Testis (tissue), 3 donors: ENCODE data around the gene CCDC33. TPM values are rescaled to one million over a fixed set of nuclear protein-coding genes. Genes with fewer than 3 reads are reported as not detected.

Experiments
- DNase-seq: peaks from one replicate; pipeline ENCODE4 v3.0.0-alpha.2; 2019
- H3K27ac ChIP-seq, 2 donors: fragments of 200-600 bp; sonication (generic); one replicate each; pipeline ENCODE4 v1.5.1; 2019
- H3K27me3 ChIP-seq: fragments of 200-600 bp; sonication (generic); one replicate; pipeline ENCODE4 v1.5.1; 2019
- H3K36me3 ChIP-seq: fragments of 200-600 bp; sonication (generic); one replicate; pipeline ENCODE4 v1.5.1; 2017; ENCODE audit warnings: low read depth; ENCODE audit errors: missing control alignments
- H3K4me1 ChIP-seq: fragments of 200-600 bp; sonication (generic); one replicate; pipeline ENCODE4 v1.5.1; 2019
- H3K4me3 ChIP-seq, 2 donors: fragments of 200-600 bp; sonication (generic); one replicate each; pipeline ENCODE4 v1.5.1; 2017 to 2019
- H3K9me3 ChIP-seq: fragments of 200-600 bp; sonication (generic); one replicate; pipeline ENCODE4 v1.5.1; 2017
- POLR2A ChIP-seq: fragments of 450-650 bp; IDR thresholded peaks from one replicate; pipeline ENCODE4 v1.6.1; 2017; ENCODE audit warnings: antibody characterized with exemption, mild to moderate bottlenecking, moderate library complexity
- WGBS, 2 donors: methylation state at CpG; one replicate each; pipeline ENCODE4 v1.1.5; 2018; 5-methylcytosine and 5-hydroxymethylcytosine counted together
- intact Hi-C: fragments of 100-400 bp; cut with DNase I; formaldehyde crosslinking; loops from one replicate; pipeline ENCODE4 v1.15.1; 2023; ENCODE audit warnings: low total_unique reads
- polyA plus RNA-seq: library from polyadenylated mRNA; stranded (reverse); fragments of 350-450 nt; fragmentation: Illumina TruSeq; extraction: RNeasy Lipid Tissue Mini Kit (QIAGEN cat#74804); gene quantifications from one replicate; pipeline ENCODE4 v1.2.3, GENCODE V29; 2014; ENCODE audit warnings: low read depth, low replicate concordance; ENCODE audit not compliant: insufficient read depth
- total RNA-seq, 2 donors: library from RNA; depleted of rRNA; stranded (reverse); fragments of >200 nt; gene quantifications; one replicate each; pipeline ENCODE4 v1.2.3, GENCODE V29; 2016
- TF ChIP-seq, protein P1 (sequence below), 3 experiments: fragments of 450-650 bp in 2 of 3; fragments of 200-600 bp in 1 of 3; sonication (generic) in 1 of 3; IDR thresholded peaks; one replicate each; pipeline ENCODE4 v1.5.1; 2016 to 2019; ENCODE audit warnings: antibody characterized with exemption in 3 of 3, mild to moderate bottlenecking in 2 of 3, moderate library complexity in 1 of 3

The CCDC33 gene
- total and polyA plus RNA-seq, 3 donors from 2014 or later = 11.6 to 41.3 (median 18.5) TPM

DNA sequence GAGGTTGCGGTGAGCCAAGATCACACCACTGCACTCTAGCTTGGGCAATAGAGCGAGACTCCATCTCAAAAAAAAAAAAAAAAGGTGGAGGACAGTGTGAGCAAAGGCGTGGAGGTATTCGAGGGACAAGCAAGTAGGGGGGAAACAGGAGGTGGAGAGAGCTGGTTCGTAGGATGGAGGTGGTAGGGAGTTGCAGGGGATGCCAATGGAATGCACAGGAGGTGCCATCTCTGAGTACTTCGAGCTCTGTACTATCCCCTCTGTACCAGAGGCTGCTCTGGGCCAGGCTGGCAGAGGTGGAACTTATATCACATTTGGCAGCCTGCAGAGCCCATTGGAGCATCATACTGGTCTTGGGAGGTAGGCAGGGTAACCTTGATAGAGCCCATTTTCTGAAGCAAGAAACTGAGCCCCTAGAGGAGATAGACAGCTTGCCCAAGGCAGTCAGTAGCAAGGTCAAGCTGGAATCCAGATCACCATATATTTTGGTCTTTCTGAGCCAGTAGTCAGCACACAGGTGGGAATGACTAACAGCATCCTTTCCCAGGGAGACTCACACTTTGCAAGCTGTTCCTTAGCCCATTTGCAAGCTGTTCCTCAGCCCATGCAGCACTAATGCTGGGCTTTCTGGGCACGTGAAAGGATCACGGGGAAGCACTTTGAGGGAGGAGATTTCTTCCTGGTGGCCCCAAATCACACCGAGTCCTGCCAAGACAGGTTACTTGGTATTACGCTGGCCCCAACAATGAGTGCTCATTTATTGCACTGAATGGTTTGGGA lies 9.2 kb upstream of the CCDC33 start:
- Histone ChIP-seq H3K9me3 (no peaks in the 10 kb centered on the region), H3K36me3 (no peaks in the 10 kb centered on the region), H3K27me3 (no peaks in the 10 kb centered on the region), H3K27ac (no peak overlapping the region), H3K4me1 (peaks cover 7% of the 10 kb centered on the region), H3K4me3 (no peak overlapping the region)
- 85 to 92% methylated on average over 9 to 10 of the region's 10 CpGs for WGBS, 2 donors
- DNase-seq = no peak
- no peak for TF ChIP-seq POLR2A
- TF ChIP-seq, protein P1, sequence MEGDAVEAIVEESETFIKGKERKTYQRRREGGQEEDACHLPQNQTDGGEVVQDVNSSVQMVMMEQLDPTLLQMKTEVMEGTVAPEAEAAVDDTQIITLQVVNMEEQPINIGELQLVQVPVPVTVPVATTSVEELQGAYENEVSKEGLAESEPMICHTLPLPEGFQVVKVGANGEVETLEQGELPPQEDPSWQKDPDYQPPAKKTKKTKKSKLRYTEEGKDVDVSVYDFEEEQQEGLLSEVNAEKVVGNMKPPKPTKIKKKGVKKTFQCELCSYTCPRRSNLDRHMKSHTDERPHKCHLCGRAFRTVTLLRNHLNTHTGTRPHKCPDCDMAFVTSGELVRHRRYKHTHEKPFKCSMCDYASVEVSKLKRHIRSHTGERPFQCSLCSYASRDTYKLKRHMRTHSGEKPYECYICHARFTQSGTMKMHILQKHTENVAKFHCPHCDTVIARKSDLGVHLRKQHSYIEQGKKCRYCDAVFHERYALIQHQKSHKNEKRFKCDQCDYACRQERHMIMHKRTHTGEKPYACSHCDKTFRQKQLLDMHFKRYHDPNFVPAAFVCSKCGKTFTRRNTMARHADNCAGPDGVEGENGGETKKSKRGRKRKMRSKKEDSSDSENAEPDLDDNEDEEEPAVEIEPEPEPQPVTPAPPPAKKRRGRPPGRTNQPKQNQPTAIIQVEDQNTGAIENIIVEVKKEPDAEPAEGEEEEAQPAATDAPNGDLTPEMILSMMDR (IDR thresholded peaks at IDR 0.05) = no peak
- intact Hi-C loops = no loop called here

DNA sequence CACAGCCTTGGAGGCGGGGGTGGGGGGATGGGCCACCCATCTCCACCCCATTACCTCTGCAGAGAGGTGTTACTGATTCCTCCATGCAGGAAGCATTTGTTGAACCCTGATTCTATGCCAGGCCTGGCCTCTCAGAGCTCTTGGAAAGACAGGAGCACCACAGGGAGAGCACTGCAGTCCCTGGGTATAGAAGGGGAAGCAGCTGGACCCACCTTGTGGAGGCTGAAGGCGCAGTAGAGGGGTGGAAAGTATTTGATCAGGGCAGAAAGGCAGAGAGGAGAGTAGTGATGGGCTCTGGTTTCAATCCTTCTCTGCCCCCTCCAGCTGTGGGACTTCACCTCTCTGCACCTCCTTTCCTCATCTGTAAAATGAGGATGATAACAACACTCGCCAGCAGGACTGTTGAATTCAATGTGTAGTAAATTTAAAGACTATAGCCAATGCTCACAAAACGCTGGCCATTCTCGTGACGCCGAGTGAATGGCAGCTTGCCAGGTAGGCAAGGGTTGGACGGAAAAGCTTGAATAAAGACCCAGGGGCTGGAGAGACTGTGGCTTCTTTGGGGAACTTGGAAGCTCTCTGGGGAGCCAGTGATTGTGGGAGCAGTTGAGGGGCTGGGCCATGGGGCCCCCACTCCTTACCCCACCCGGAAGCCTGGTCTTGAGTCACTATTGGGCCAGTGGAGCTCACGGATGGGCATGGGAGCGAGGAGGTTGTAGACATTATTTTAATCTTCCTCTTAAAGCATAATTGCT lies 8.0 kb upstream of the CCDC33 start:
- intact Hi-C loops = no loop called here
- no peaks in the 10 kb centered on the region for H3K4me1 ChIP-seq
- no peaks in the 10 kb centered on the region for H3K36me3 ChIP-seq
- no peak overlapping the region for H3K27ac ChIP-seq
- DNase-seq = no peak
- no peak for TF ChIP-seq POLR2A
- 50 to 57% methylated on average over 11 of the region's 11 CpGs for WGBS, 2 donors
- H3K27me3 ChIP-seq = no peaks in the 10 kb centered on the region
- no peak overlapping the region for H3K4me3 ChIP-seq
- no peaks in the 10 kb centered on the region for H3K9me3 ChIP-seq

DNA sequence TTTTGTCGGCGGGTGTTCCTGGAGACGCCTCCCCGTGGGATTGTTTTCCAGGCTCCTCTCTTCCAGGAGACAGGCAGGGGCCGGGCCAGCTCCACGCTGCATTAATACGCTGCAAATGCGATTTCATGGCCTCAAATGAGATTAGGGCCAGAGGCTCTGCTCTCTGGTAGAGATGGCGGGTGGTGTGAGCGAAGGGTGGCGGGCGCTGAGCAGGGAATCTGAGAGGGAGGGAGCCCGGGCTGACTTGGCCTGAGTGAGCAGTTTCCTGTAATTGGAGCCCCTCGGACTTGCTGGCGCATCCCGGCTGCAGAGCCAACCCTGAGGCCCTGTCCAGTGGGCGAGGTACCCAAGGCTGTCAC lies 7.4 kb upstream of the CCDC33 start:
- H3K27ac ChIP-seq = no peak overlapping the region
- no peaks in the 10 kb centered on the region for H3K36me3 ChIP-seq
- 28 to 43% methylated on average over 10 to 17 of the region's 17 CpGs for WGBS, 2 donors
- H3K27me3 ChIP-seq = no peaks in the 10 kb centered on the region
- no peaks in the 10 kb centered on the region for H3K9me3 ChIP-seq
- intact Hi-C loops = no loop called here
- H3K4me1 ChIP-seq = no peaks in the 10 kb centered on the region
- no peak for DNase-seq
- H3K4me3 ChIP-seq = no peak overlapping the region
- TF ChIP-seq, protein P1 (IDR thresholded peaks at IDR 0.05) = no peak
- no peak for TF ChIP-seq POLR2A

DNA sequence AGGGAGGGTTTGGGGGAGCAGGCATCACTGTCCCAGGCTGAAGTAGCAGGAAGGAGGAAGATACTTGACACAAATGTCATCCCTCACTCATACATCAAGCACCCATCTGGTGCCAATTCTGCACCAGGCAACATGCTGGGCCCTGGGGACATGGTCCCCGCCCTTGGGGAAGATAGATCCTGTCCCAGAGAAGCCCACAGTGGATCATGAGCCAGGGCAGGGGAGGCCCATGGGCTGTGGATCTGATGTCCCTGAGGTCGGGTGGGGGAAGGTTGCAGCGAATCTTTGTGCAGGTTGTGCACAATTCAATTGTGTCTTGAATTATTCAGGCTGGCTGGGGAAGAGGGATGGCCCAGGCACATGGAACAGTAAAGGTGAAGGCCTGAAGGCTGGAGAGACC lies 6.4 kb upstream of the CCDC33 start:
- TF ChIP-seq, protein P1 (IDR thresholded peaks at IDR 0.05) = no peak
- TF ChIP-seq POLR2A = no peak
- Histone ChIP-seq H3K4me1 (no peaks in the 10 kb centered on the region), H3K27ac (no peak overlapping the region), H3K9me3 (no peaks in the 10 kb centered on the region), H3K4me3 (no peak overlapping the region), H3K36me3 (no peaks in the 10 kb centered on the region), H3K27me3 (no peaks in the 10 kb centered on the region)
- DNase-seq = no peak
- intact Hi-C loops = no loop called here
- WGBS, 2 donors = 83 to 88% methylated on average over 1 to 3 of the region's 3 CpGs

DNA sequence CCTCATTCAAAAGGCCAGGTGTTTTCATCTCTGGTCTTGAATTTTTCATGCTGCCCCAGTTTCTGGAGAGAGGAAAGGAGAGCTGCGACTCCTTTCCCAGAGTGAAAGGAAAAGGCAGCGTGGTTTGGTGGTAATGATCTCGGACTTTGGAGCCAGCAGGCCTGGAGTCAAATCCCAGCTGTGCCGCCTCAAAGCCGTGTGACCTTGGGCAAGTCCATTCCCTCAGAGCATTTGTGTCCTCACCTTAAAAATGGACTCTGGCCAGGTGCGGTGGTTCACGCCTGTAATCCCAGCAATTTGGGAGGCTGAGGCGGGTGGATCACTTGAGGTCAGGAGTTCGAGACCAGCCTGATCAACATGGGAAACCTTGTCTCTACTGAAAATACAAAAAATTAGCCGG lies 4.7 kb upstream of the CCDC33 start:
- Histone ChIP-seq H3K4me3 (no peak overlapping the region), H3K27ac (no peak overlapping the region), H3K4me1 (no peaks in the 10 kb centered on the region), H3K27me3 (no peaks in the 10 kb centered on the region), H3K36me3 (no peaks in the 10 kb centered on the region), H3K9me3 (no peaks in the 10 kb centered on the region)
- WGBS, 2 donors = 88 to 96% methylated on average over 10 of the region's 10 CpGs
- TF ChIP-seq POLR2A = no peak
- no peak for DNase-seq
- intact Hi-C loops = no loop called here
